Prostate gland (tissue), 2 donors: ENCODE data around the gene CCL15. TPM values are rescaled to one million over a fixed set of nuclear protein-coding genes. Genes with fewer than 3 reads are reported as not detected.
"Not testable (repeated sequence)": the region's sequence is repeated elsewhere in the genome, so short reads cannot be mapped to it uniquely, and the experiment has no call there.

Source experiments
- DNase-seq: peaks from one replicate; pipeline ENCODE4 v3.0.0-alpha.2; 2019; ENCODE audit warnings: low spot score
- H3K27ac ChIP-seq, 2 donors: fragments of 200-600 bp; sonication (generic); 2 replicates each; pipeline ENCODE4 v1.5.1; 2017 to 2019
- H3K27me3 ChIP-seq: fragments of 200-600 bp; sonication (generic); replicated peaks from 2 replicates; pipeline ENCODE4 v1.5.1; 2019; ENCODE audit not compliant: insufficient read depth
- H3K36me3 ChIP-seq, 2 donors: fragments of 200-600 bp; sonication (generic); 1 replicate in 1 of 2; 2 replicates in 1 of 2; pipeline versions ENCODE4 v1.5.1 to v1.8.1; 2017 to 2019
- H3K4me1 ChIP-seq: fragments of 200-600 bp; sonication (generic); replicated peaks from 2 replicates; pipeline ENCODE4 v1.5.1; 2019
- H3K4me3 ChIP-seq, 2 donors: fragments of 200-600 bp; sonication (generic); 2 replicates each; pipeline ENCODE4 v1.5.1; 2017 to 2019
- H3K9me3 ChIP-seq: fragments of 200-600 bp; sonication (generic); 2 replicates; pipeline ENCODE4 v1.5.1; 2017
- CTCF ChIP-seq, 4 experiments: fragments of 200-600 bp in 2 of 4; fragments of 450-650 bp in 2 of 4; sonication (generic) in 2 of 4; IDR thresholded peaks; 1 replicate in 3 of 4; 2 replicates in 1 of 4; pipeline ENCODE4 v1.5.1; 2016 to 2019; ENCODE audit warnings: antibody characterized with exemption in 4 of 4, mild to moderate bottlenecking in 2 of 4, moderate library complexity in 2 of 4
- POLR2A ChIP-seq: fragments of 450-650 bp; IDR thresholded peaks from one replicate; pipeline ENCODE4 v1.6.1; 2016; ENCODE audit warnings: antibody characterized with exemption, mild to moderate bottlenecking
- POLR2AphosphoS5 ChIP-seq: sonication (generic); formaldehyde crosslinking; IDR thresholded peaks from one replicate; pipeline ENCODE4 v1.6.1; 2017; ENCODE audit warnings: antibody characterized with exemption
- whole genome bisulfite sequencing: methylation state at CpG from one replicate; pipeline ENCODE4 v1.1.5; 2018; 5-methylcytosine and 5-hydroxymethylcytosine counted together
- intact Hi-C: fragments of 100-400 bp; cut with DNase I; formaldehyde crosslinking; loops from one replicate; pipeline ENCODE4 v1.14.2; 2022
- total RNA-seq, 2 donors: library from RNA; depleted of rRNA; stranded (reverse); fragments of >200 nt; gene quantifications; one replicate each; pipeline ENCODE4 v1.1.0, GENCODE V29; 2016

CCL15 gene
- total RNA-seq, 2 donors from 2014 or later, result not detected

- WGBS, result 71% methylated on average over 11 of the region's 11 CpGs
- no peak for DNase-seq
- H3K4me1 ChIP-seq, result no peaks in the 10 kb centered on the region
These were observed 3.3 kb downstream of the CCL15 start for GRCh38 chr17:35998018-35998545.

GRCh38 chr17:35995346-35995745, 6.0 kb downstream of the CCL15 start:
- H3K27ac ChIP-seq, H3K36me3 ChIP-seq, H3K4me1 ChIP-seq, H3K4me3 ChIP-seq, H3K9me3 ChIP-seq, H3K27me3 ChIP-seq, DNase-seq, intact Hi-C loops: not testable (repeated sequence)
- 49% methylated on average over 2 of the region's 2 CpGs for WGBS

More at GRCh38 chr17:35998018-35998545, 3.3 kb downstream of the CCL15 start:
- Histone ChIP-seq H3K4me3 (no peak overlapping the region), H3K36me3 (no peaks in the 10 kb centered on the region), H3K27me3 (no peaks in the 10 kb centered on the region), H3K9me3 (no peaks in the 10 kb centered on the region), H3K27ac (no peak overlapping the region)
- intact Hi-C loops, result no loop called here
- TF ChIP-seq POLR2A (no peak), POLR2AphosphoS5 (no peak)

- no peaks in the 10 kb centered on the region for H3K9me3 ChIP-seq
- H3K36me3 ChIP-seq, result no peaks in the 10 kb centered on the region
- H3K27ac ChIP-seq, result no peak overlapping the region
- no peak overlapping the region for H3K4me3 ChIP-seq
- WGBS, result 43% methylated on average over 2 of the region's 2 CpGs
- intact Hi-C loops, result no loop called here
- no peak for TF ChIP-seq CTCF (IDR thresholded peaks at IDR 0.05)
- TF ChIP-seq POLR2AphosphoS5, result no peak
- no peak for TF ChIP-seq POLR2A
- H3K4me1 ChIP-seq, result no peaks in the 10 kb centered on the region
- H3K27me3 ChIP-seq, result no peaks in the 10 kb centered on the region
- no peak for DNase-seq
These were observed 10.3 kb downstream of the CCL15 start for GRCh38 chr17:35991075-35991474.

- Histone ChIP-seq H3K4me1 (no peaks in the 10 kb centered on the region), H3K9me3 (no peaks in the 10 kb centered on the region), H3K27ac (no peak overlapping the region), H3K4me3 (no peak overlapping the region), H3K27me3 (no peaks in the 10 kb centered on the region), H3K36me3 (no peaks in the 10 kb centered on the region)
- no peak for DNase-seq
- intact Hi-C loops, result no loop called here
- no peak for TF ChIP-seq POLR2A
- TF ChIP-seq CTCF (IDR thresholded peaks at IDR 0.05), result no peak
- TF ChIP-seq POLR2AphosphoS5, result no peak
These were observed 13.2 kb downstream of the CCL15 start for GRCh38 chr17:35988164-35988563.

GRCh38 chr17:35986643-35987042, 14.7 kb downstream of the CCL15 start, which contains the start of gene CCL14:
TSS of gene CCL14 (minus strand) at chr17:35986729. CDS start at chr17:35986649, 80 bp downstream.
- Histone ChIP-seq H3K27me3 (no peaks in the 10 kb centered on the region), H3K27ac (no peak within 1 kb of the TSS), H3K4me1 (no peaks in the 10 kb centered on the region), H3K9me3 (no peaks in the 10 kb centered on the region), H3K4me3 (no peak within 1 kb of the TSS), H3K36me3 (no peaks in the 10 kb centered on the region)
- WGBS, result 70% methylated on average over 1 of the region's 1 CpG
- intact Hi-C loops, result no loop called here
- TF ChIP-seq CTCF (IDR thresholded peaks at IDR 0.05) (no peak), POLR2A (no peak), POLR2AphosphoS5 (no peak)
- DNase-seq, result no peak

GRCh38 chr17:35984140-35984539, 17.2 kb downstream of the CCL15 start:
- Histone ChIP-seq H3K4me1 (no peaks in the 10 kb centered on the region), H3K4me3 (no peak overlapping the region), H3K27ac (no peak overlapping the region), H3K27me3 (no peaks in the 10 kb centered on the region), H3K36me3 (no peaks in the 10 kb centered on the region), H3K9me3 (no peaks in the 10 kb centered on the region)
- TF ChIP-seq POLR2A (no peak), CTCF (IDR thresholded peaks at IDR 0.05) (no peak), POLR2AphosphoS5 (no peak)
- intact Hi-C loops, result no loop called here
- 97% methylated on average over 6 of the region's 6 CpGs for WGBS
- no peak for DNase-seq
